IMR-90 (cell line): Measurements from ENCODE around the gene GABBR1. TPM values are rescaled to one million over a fixed set of nuclear protein-coding genes. Genes with fewer than 3 reads are reported as not detected.

ENCODE experiments used
- ATAC-seq: fragments of 200-7000 bp; cut with Tn5 transposase; 2 replicates; pipeline ENCODE4 v1.9.1; 2020; ENCODE audit warnings: low read depth, mild to moderate bottlenecking, moderate library complexity
- BruUV-seq: library from RNA; stranded (reverse); fragments of 400-500 nt; replicated peaks from 2 replicates; lab custom pipeline; 2021; lab: Mats Ljungman, UMichigan
- CTCF ChIA-PET: fragments of 300-600 bp; formaldehyde crosslinking; extraction: SDS; loops from one replicate; lab custom pipeline; 2021; ENCODE audit warnings: antibody characterized with exemption; lab: Yijun Ruan, JAX
- POLR2A ChIA-PET: fragments of 300-600 bp; sonication (Branson Sonifier 250); formaldehyde crosslinking; loops from one replicate; lab custom pipeline; 2022; ENCODE audit warnings: antibody characterized with exemption; ENCODE audit not compliant: unreplicated experiment; lab: Charles Lee
- DNase-seq: peaks from one replicate; pipeline ENCODE4 v3.0.0; 2013
- H2AFZ ChIP-seq: replicated peaks from 2 replicates; pipeline ENCODE3; 2013; ENCODE audit warnings: low read length, mild to moderate bottlenecking; ENCODE audit not compliant: poor library complexity
- H2AK5ac ChIP-seq: 2 replicates; pipeline ENCODE4 v1.6.1; 2013; ENCODE audit warnings: low read depth, low read length, inconsistent platforms
- H2AK9ac ChIP-seq: replicated peaks from 2 replicates; pipeline ENCODE3; 2013; ENCODE audit warnings: mild to moderate bottlenecking, low read depth, low read length, moderate library complexity; ENCODE audit not compliant: poor library complexity
- H2BK120ac ChIP-seq: 2 replicates; pipeline ENCODE4 v1.6.1; 2013; ENCODE audit warnings: low read depth, low read length, inconsistent platforms
- H2BK15ac ChIP-seq: 3 replicates; pipeline ENCODE4 v1.6.1; 2013; ENCODE audit warnings: low read depth, low read length, inconsistent platforms
- H2BK20ac ChIP-seq: 2 replicates; pipeline ENCODE4 v1.6.1; 2013; ENCODE audit warnings: low read depth, mild to moderate bottlenecking, inconsistent platforms, low read length, moderate library complexity
- H2BK5ac ChIP-seq: 2 replicates; pipeline ENCODE4 v1.6.1; 2013; ENCODE audit warnings: mild to moderate bottlenecking, low read depth, low read length, inconsistent platforms; ENCODE audit not compliant: poor library complexity, severe bottlenecking
- H3K14ac ChIP-seq: replicated peaks from 2 replicates; pipeline ENCODE4 v1.6.1; 2013; ENCODE audit warnings: low read depth, low read length, inconsistent platforms
- H3K18ac ChIP-seq: 2 replicates; pipeline ENCODE4 v1.6.1; 2013; ENCODE audit warnings: low read depth, low read length, control low read depth
- H3K23ac ChIP-seq: 2 replicates; pipeline ENCODE4 v1.6.1; 2013; ENCODE audit warnings: low read depth, low read length, inconsistent platforms
- H3K27ac ChIP-seq: 2 replicates; pipeline ENCODE4 v1.5.1; 2013; ENCODE audit warnings: mild to moderate bottlenecking, control low read depth, low read length; ENCODE audit not compliant: insufficient read depth
- H3K27me3 ChIP-seq: 2 replicates; pipeline ENCODE4 v1.6.1; 2013; ENCODE audit warnings: low read length; ENCODE audit not compliant: control insufficient read depth, insufficient read depth
- H3K36me3 ChIP-seq: 2 replicates; pipeline ENCODE4 v1.6.1; 2013; ENCODE audit warnings: low read length, mixed read lengths; ENCODE audit not compliant: control insufficient read depth, insufficient read depth
- H3K4ac ChIP-seq: 2 replicates; pipeline ENCODE4 v1.6.1; 2013; ENCODE audit warnings: low read depth, low read length, inconsistent platforms
- H3K4me1 ChIP-seq: 2 replicates; pipeline ENCODE4 v1.6.1; 2013; ENCODE audit warnings: low read length, mixed read lengths; ENCODE audit not compliant: control insufficient read depth, insufficient read depth
- H3K4me2 ChIP-seq: 2 replicates; pipeline ENCODE4 v1.6.1; 2013; ENCODE audit warnings: low read depth, mild to moderate bottlenecking, control low read depth, low read length, moderate library complexity
- H3K4me3 ChIP-seq: 2 replicates; pipeline ENCODE4 v1.5.1; 2013; ENCODE audit warnings: low read depth, mild to moderate bottlenecking, control low read depth, low read length, moderate library complexity; ENCODE audit not compliant: insufficient read depth
- H3K56ac ChIP-seq: 2 replicates; pipeline ENCODE4 v1.6.1; 2013; ENCODE audit warnings: low read length, inconsistent platforms; ENCODE audit not compliant: insufficient read depth; ENCODE audit errors: extremely low read depth
- H3K79me1 ChIP-seq, 2 experiments: 2 replicates each; pipeline ENCODE4 v1.6.1; 2013; ENCODE audit warnings: low read length in 2 of 2, inconsistent platforms in 1 of 2, low read depth in 1 of 2
- H3K9ac ChIP-seq: 2 replicates; pipeline ENCODE4 v1.6.1; 2013; ENCODE audit warnings: low read depth, low read length, control low read depth
- H3K9me1 ChIP-seq: 2 replicates; pipeline ENCODE4 v1.6.1; 2013; ENCODE audit warnings: low read length, inconsistent platforms; ENCODE audit not compliant: insufficient read depth
- H3K9me3 ChIP-seq: 2 replicates; pipeline ENCODE4 v1.6.1; 2013; ENCODE audit warnings: low read length; ENCODE audit not compliant: control insufficient read depth, insufficient read depth
- H4K20me1 ChIP-seq: 2 replicates; pipeline ENCODE4 v1.6.1; 2013; ENCODE audit warnings: low read length, inconsistent platforms; ENCODE audit not compliant: insufficient read depth
- H4K5ac ChIP-seq: 2 replicates; pipeline ENCODE4 v1.6.1; 2013; ENCODE audit warnings: mild to moderate bottlenecking, low read depth, low read length, control low read depth
- H4K8ac ChIP-seq, 2 experiments: 2 replicates each; pipeline ENCODE4 v1.6.1; 2013; ENCODE audit warnings: low read depth in 2 of 2, low read length in 2 of 2, control low read depth in 1 of 2, inconsistent platforms in 1 of 2
- H4K91ac ChIP-seq: 2 replicates; pipeline ENCODE4 v1.6.1; 2013; ENCODE audit warnings: low read depth, low read length, inconsistent platforms; ENCODE audit not compliant: insufficient read depth
- NFE2L2 ChIP-seq: fragments of 150-350 bp; IDR thresholded peaks from 2 replicates; pipeline ENCODE4 v1.6.1; 2016; ENCODE audit warnings: low read depth, mild to moderate bottlenecking, low read length
- POLR2A ChIP-seq: IDR thresholded peaks from 2 replicates; pipeline ENCODE4 v1.6.1; 2012; ENCODE audit warnings: mild to moderate bottlenecking, low read depth, low read length
- RAD21 ChIP-seq: IDR thresholded peaks from 2 replicates; pipeline ENCODE4 v1.6.1; 2012; ENCODE audit warnings: low read length, improper control_type of control experiment
- RFX5 ChIP-seq: IDR thresholded peaks from 2 replicates; pipeline ENCODE4 v1.8.0; 2012; ENCODE audit warnings: low read depth, mild to moderate bottlenecking, low read length, moderate library complexity
- SMC3 ChIP-seq: fragments of 150-350 bp; IDR thresholded peaks from 2 replicates; pipeline ENCODE4 v1.6.1; 2016; ENCODE audit warnings: low read depth, mild to moderate bottlenecking, antibody characterized with exemption, low read length, moderate library complexity
- WGBS, 2 experiments: methylation state at CpG; one replicate each; pipeline versions ENCODE4 v1.1.5 to v1.1.7; 2013; ENCODE audit warnings: missing lambda C conversion rate in 2 of 2; ENCODE audit not compliant: insufficient read length in 1 of 2; ENCODE audit errors: extremely low coverage in 2 of 2; 5-methylcytosine and 5-hydroxymethylcytosine counted together
- dilution Hi-C: fragments of 300-500 bp; cut with HindIII; formaldehyde crosslinking; loops from one replicate; pipeline ENCODE4 v1.14.3; 2018; ENCODE audit warnings: low sequenced_read_pairs; ENCODE audit not compliant: unreplicated experiment
- in situ Hi-C: fragments of 300-500 bp; cut with MboI; formaldehyde crosslinking; loops from 3 replicates; pipeline ENCODE4 v1.14.3; 2019; ENCODE audit warnings: low sequenced_read_pairs, inconsistent platforms, mixed read lengths
- intact Hi-C: fragments of 100-400 bp; cut with micrococcal nuclease; formaldehyde crosslinking; loops from 2 replicates; pipeline ENCODE4 v1.10.0; 2022
- microRNA-seq, 2 experiments: library from miRNA; stranded (forward) in 1 of 2; unstranded in 1 of 2; fragments of 10-50 nt in 1 of 2; fragments of <30 nt in 1 of 2; gene quantifications in 1 of 2; microRNA quantifications in 1 of 2; one replicate each; pipeline versions ENCODE3 to v1.1.0; 2013 to 2020; ENCODE audit not compliant: insufficient read depth in 1 of 2, insufficient read length in 1 of 2, unreplicated experiment in 1 of 2
- polyA plus RNA-seq, 3 experiments: library from polyadenylated mRNA; depleted of rRNA; stranded (reverse); fragments of >200 nt; gene quantifications; 2 replicates each; pipeline ENCODE4 v1.2.3, GENCODE V29; 2012; ENCODE audit warnings: low replicate concordance in 1 of 3
- small RNA-seq, 5 experiments: library from RNA; depleted of rRNA; stranded (forward); fragments of <200 nt; gene quantifications; one replicate each; pipeline ENCODE3, GENCODE V24; 2012
- total RNA-seq: library from RNA; depleted of rRNA; stranded (reverse); fragments of >200 nt; gene quantifications from 2 replicates; pipeline ENCODE4 v1.2.3, GENCODE V29; 2012; rRNA removed
- TF ChIP-seq, protein P1 (sequence below): conservative IDR thresholded peaks from 2 replicates; pipeline ENCODE4 v1.5.1; 2012; ENCODE audit warnings: mild to moderate bottlenecking, low read depth, low read length, improper control_type of control experiment
- TF ChIP-seq, protein P2 (sequence below): fragments of 150-350 bp; IDR thresholded peaks from 2 replicates; pipeline ENCODE4 v1.6.1; 2016; ENCODE audit warnings: low read depth, mild to moderate bottlenecking, low read length, moderate library complexity, borderline replicate concordance

Gene GABBR1
- total and polyA plus RNA-seq, 2 of the 4 experiments (the other 2 are of a cell fraction) = 5.9 to 31.5 TPM

DNA sequence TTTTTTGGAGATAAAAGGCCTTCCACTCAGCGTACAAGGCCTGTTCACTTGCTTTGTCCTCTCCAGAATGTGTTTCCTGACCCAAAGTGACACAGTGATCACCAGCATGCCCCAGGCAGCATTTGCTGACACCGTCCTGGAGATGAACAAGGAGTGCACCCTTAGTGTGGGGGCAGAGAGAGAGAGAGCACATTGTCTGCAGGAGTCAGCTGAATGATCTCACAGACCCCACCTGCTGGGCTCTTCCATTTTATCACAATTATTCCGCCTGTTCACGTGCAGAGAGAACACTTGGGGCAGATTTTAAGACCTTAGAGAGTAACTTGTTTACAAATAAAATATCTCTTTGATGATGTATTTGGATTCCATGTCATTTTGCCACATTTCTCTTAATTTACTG, 122.8 kb downstream of the GABBR1 start:
- no peak overlapping the region for H4K5ac ChIP-seq
- no peaks in the 10 kb centered on the region for H4K20me1 ChIP-seq
- no peak overlapping the region for H2BK15ac ChIP-seq
- no peak overlapping the region for H3K4me2 ChIP-seq
- no peak overlapping the region for H2BK120ac ChIP-seq
- H3K36me3 ChIP-seq = no peaks in the 10 kb centered on the region
- no peak overlapping the region for H3K56ac ChIP-seq
- H3K27ac ChIP-seq = no peak overlapping the region
- no peak overlapping the region for H3K14ac ChIP-seq
- 0% methylated on average over 1 of the region's 4 CpGs; no CpG with 5 or more reads in 1 of the 2 experiments for WGBS, 2 experiments
- no peaks in the 10 kb centered on the region for H3K4me1 ChIP-seq
- H3K4ac ChIP-seq = no peak overlapping the region
- TF ChIP-seq RFX5 (no peak), POLR2A (no peak), SMC3 (no peak), RAD21 (no peak), NFE2L2 (no peak)
- TF ChIP-seq, protein P1, sequence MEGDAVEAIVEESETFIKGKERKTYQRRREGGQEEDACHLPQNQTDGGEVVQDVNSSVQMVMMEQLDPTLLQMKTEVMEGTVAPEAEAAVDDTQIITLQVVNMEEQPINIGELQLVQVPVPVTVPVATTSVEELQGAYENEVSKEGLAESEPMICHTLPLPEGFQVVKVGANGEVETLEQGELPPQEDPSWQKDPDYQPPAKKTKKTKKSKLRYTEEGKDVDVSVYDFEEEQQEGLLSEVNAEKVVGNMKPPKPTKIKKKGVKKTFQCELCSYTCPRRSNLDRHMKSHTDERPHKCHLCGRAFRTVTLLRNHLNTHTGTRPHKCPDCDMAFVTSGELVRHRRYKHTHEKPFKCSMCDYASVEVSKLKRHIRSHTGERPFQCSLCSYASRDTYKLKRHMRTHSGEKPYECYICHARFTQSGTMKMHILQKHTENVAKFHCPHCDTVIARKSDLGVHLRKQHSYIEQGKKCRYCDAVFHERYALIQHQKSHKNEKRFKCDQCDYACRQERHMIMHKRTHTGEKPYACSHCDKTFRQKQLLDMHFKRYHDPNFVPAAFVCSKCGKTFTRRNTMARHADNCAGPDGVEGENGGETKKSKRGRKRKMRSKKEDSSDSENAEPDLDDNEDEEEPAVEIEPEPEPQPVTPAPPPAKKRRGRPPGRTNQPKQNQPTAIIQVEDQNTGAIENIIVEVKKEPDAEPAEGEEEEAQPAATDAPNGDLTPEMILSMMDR = no peak
- TF ChIP-seq, protein P2, sequence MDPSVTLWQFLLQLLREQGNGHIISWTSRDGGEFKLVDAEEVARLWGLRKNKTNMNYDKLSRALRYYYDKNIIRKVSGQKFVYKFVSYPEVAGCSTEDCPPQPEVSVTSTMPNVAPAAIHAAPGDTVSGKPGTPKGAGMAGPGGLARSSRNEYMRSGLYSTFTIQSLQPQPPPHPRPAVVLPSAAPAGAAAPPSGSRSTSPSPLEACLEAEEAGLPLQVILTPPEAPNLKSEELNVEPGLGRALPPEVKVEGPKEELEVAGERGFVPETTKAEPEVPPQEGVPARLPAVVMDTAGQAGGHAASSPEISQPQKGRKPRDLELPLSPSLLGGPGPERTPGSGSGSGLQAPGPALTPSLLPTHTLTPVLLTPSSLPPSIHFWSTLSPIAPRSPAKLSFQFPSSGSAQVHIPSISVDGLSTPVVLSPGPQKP = no peak
- no peak overlapping the region for H3K23ac ChIP-seq
- H2AFZ ChIP-seq = no peak overlapping the region
- POLR2A ChIA-PET = no interaction called here
- in situ Hi-C loops = no loop called here
- H2BK5ac ChIP-seq = no peak overlapping the region
- intact Hi-C loops = no loop called here
- no peaks in the 10 kb centered on the region for H3K27me3 ChIP-seq
- peaks cover 10% of the 10 kb centered on the region; the same call in 1 of the 2 replicates for H3K9me3 ChIP-seq
- H2AK5ac ChIP-seq = no peak overlapping the region
- H3K9ac ChIP-seq = no peak overlapping the region
- ATAC-seq (no peak), DNase-seq (no peak)
- dilution Hi-C loops = no loop called here
- no peak overlapping the region for H4K8ac ChIP-seq
- no TSS peak for BruUV-seq
- no peak overlapping the region for H2AK9ac ChIP-seq
- no peak overlapping the region for H4K91ac ChIP-seq
- no peak overlapping the region for H3K18ac ChIP-seq
- H3K4me3 ChIP-seq = no peak overlapping the region
- H2BK20ac ChIP-seq = no peak overlapping the region
- H3K9me1 ChIP-seq = no peaks in the 10 kb centered on the region
- no peaks in the 10 kb centered on the region for H3K79me1 ChIP-seq
- CTCF ChIA-PET = no interaction called here

Small RNAs within 50 kb of the gene (microRNA-seq; reads per million reads assigned to microRNA genes)
- gene SNORD32B (ENCODE audit: insufficient read depth, insufficient read length) (not detected), gene SUMO2P1 (ENCODE audit: insufficient read depth, insufficient read length) (not detected), gene TMEM183AP1 (ENCODE audit: insufficient read depth, insufficient read length) (not detected)

Small RNAs within 50 kb of the gene (small RNA-seq; reads per million reads assigned to genes)
- gene SNORD32B (0 reads per million in 5 experiments), gene SUMO2P1 (0 reads per million in 5 experiments), gene TMEM183AP1 (0 reads per million in 5 experiments)

Other genes starting within 250 kb of the GABBR1 start
- gene OR12D2, start 237.6 kb downstream of the GABBR1 start, total RNA-seq = not detected in 2 replicates
- gene OR12D2, start 237.6 kb downstream of the GABBR1 start, polyA plus RNA-seq (2012; rRNA removed) = not detected in 2 replicates
- not detected in 2 replicates for gene OR12D1, start 218.3 kb downstream of the GABBR1 start, total RNA-seq
- gene OR12D1, start 218.3 kb downstream of the GABBR1 start, polyA plus RNA-seq (2012; rRNA removed) = not detected in 2 replicates
- not detected in 2 replicates for gene OR10C1, start 193.9 kb downstream of the GABBR1 start, total RNA-seq
- gene OR10C1, start 193.9 kb downstream of the GABBR1 start, polyA plus RNA-seq (2012; rRNA removed) = not detected in 2 replicates
- not detected in 2 replicates for gene OR11A1, start 176.1 kb downstream of the GABBR1 start, total RNA-seq
- not detected in 2 replicates for gene OR11A1, start 176.1 kb downstream of the GABBR1 start, polyA plus RNA-seq (2012; rRNA removed)
- not detected in 2 replicates for gene OR2H1, start 176.0 kb downstream of the GABBR1 start, total RNA-seq
- not detected in 2 replicates for gene OR2H1, start 176.0 kb downstream of the GABBR1 start, polyA plus RNA-seq (2012; rRNA removed)
- gene MAS1L, start 145.2 kb downstream of the GABBR1 start, total RNA-seq = not detected in 2 replicates
- not detected in 2 replicates for gene MAS1L, start 145.2 kb downstream of the GABBR1 start, polyA plus RNA-seq (2012; rRNA removed)
- gene UBD, start 73.5 kb downstream of the GABBR1 start, total RNA-seq = not detected in 2 replicates
- gene UBD, start 73.5 kb downstream of the GABBR1 start, polyA plus RNA-seq (2012; rRNA removed) = not detected in 2 replicates
- not detected in 2 replicates for gene OR2H2, start 48.1 kb downstream of the GABBR1 start, total RNA-seq
- not detected in 2 replicates for gene OR2H2, start 48.1 kb downstream of the GABBR1 start, polyA plus RNA-seq (2012; rRNA removed)
- not detected in 2 replicates for gene MOG, start 23.9 kb upstream of the GABBR1 start, total RNA-seq
- gene MOG, start 23.9 kb upstream of the GABBR1 start, polyA plus RNA-seq (2012; rRNA removed) = not detected in 2 replicates
- gene ZFP57, start 48.0 kb upstream of the GABBR1 start, total RNA-seq = not detected in 2 replicates
- not detected in 2 replicates for gene ZFP57, start 48.0 kb upstream of the GABBR1 start, polyA plus RNA-seq (2012; rRNA removed)
- not detected in 2 replicates for gene HLA-F, start 90.3 kb upstream of the GABBR1 start, total RNA-seq
- not detected in 2 replicates for gene HLA-F, start 90.3 kb upstream of the GABBR1 start, polyA plus RNA-seq (2012; rRNA removed)
- not detected in 2 replicates for gene HLA-G, start 194.6 kb upstream of the GABBR1 start, total RNA-seq
- gene HLA-G, start 194.6 kb upstream of the GABBR1 start, polyA plus RNA-seq (2012; rRNA removed) = not detected in 2 replicates